HG03457 (cell line): Measurements from ENCODE around the gene DTNBP1.

Experiments
- ATAC-seq: cut with Tn5 transposase; IDR thresholded peaks from one replicate; pipeline ENCODE4 v1.9.1; 2021; ENCODE audit warnings: moderate number of reproducible peaks; ENCODE audit not compliant: unreplicated experiment

The DTNBP1 gene

GRCh38 chr6:15536198-15536955 lies 126.5 kb downstream of the DTNBP1 start:
- no peak for ATAC-seq

- no peak for ATAC-seq
These were observed 127.2 kb downstream of the DTNBP1 start for GRCh38 chr6:15535495-15536197.

GRCh38 chr6:15534974-15535373 lies 127.9 kb downstream of the DTNBP1 start:
- ATAC-seq: no peak

- no peak for ATAC-seq
These were observed 129.3 kb downstream of the DTNBP1 start for GRCh38 chr6:15533379-15534026.

- ATAC-seq: no peak
These were observed 130.9 kb downstream of the DTNBP1 start for GRCh38 chr6:15531973-15532372.

- ATAC-seq: no peak
These were observed 132.4 kb downstream of the DTNBP1 start for GRCh38 chr6:15530411-15530810.

- no peak for ATAC-seq
These were observed 134.0 kb downstream of the DTNBP1 start for GRCh38 chr6:15528870-15529269.

GRCh38 chr6:15527838-15528617 lies 134.8 kb downstream of the DTNBP1 start:
- no peak for ATAC-seq

GRCh38 chr6:15526212-15526701 lies 136.6 kb downstream of the DTNBP1 start:
- no peak for ATAC-seq

GRCh38 chr6:15524861-15525401 lies 137.9 kb downstream of the DTNBP1 start:
- ATAC-seq: no peak

- no peak for ATAC-seq
These were observed 138.9 kb downstream of the DTNBP1 start for GRCh38 chr6:15523679-15524630.

- ATAC-seq: no peak
These were observed 139.8 kb downstream of the DTNBP1 start for GRCh38 chr6:15522856-15523529.

GRCh38 chr6:15522427-15522826 lies 140.4 kb downstream of the DTNBP1 start:
- ATAC-seq: no peak

GRCh38 chr6:15522026-15522425 lies 140.8 kb downstream of the DTNBP1 start:
- no peak for ATAC-seq

- no peak for ATAC-seq
These were observed 141.2 kb downstream of the DTNBP1 start for GRCh38 chr6:15521582-15521981.

GRCh38 chr6:15520626-15521203 lies 142.1 kb downstream of the DTNBP1 start:
- no peak for ATAC-seq

- no peak for ATAC-seq
These were observed 143.1 kb downstream of the DTNBP1 start for GRCh38 chr6:15519681-15520080.

- no peak for ATAC-seq
These were observed 143.9 kb downstream of the DTNBP1 start for GRCh38 chr6:15518878-15519277.

GRCh38 chr6:15518057-15518456 lies 144.8 kb downstream of the DTNBP1 start:
- ATAC-seq: no peak
